Fibroblast of lung (primary cell): ENCODE measurements around the gene PITHD1. TPM values are rescaled to one million over a fixed set of nuclear protein-coding genes. Genes with fewer than 3 reads are reported as not detected.

Experiments used
- DNase-seq, 2 donors: peaks; one replicate each; pipeline versions ENCODE4 v3.0.0 to v3.0.0-alpha.2; 2010; ENCODE audit warnings: low read depth in 2 of 2
- H2AFZ ChIP-seq: 2 replicates; pipeline ENCODE4 v1.5.1; 2012; ENCODE audit warnings: low read length, control low read depth, inconsistent platforms
- H3K27ac ChIP-seq: 2 replicates; pipeline ENCODE4 v1.5.1; 2011; ENCODE audit warnings: low read length, control low read depth; ENCODE audit not compliant: insufficient read depth
- H3K27me3 ChIP-seq: 2 replicates; pipeline ENCODE4 v1.5.1; 2011; ENCODE audit warnings: mild to moderate bottlenecking, low read length; ENCODE audit not compliant: control insufficient read depth, insufficient read depth
- H3K36me3 ChIP-seq: 2 replicates; pipeline ENCODE4 v1.5.1; 2011; ENCODE audit warnings: low read length; ENCODE audit not compliant: control insufficient read depth, insufficient read depth
- H3K4me1 ChIP-seq: 2 replicates; pipeline ENCODE4 v1.5.1; 2011; ENCODE audit warnings: low read length; ENCODE audit not compliant: control insufficient read depth, insufficient read depth; ENCODE audit errors: extremely low read depth
- H3K4me2 ChIP-seq: 2 replicates; pipeline ENCODE4 v1.5.1; 2011; ENCODE audit warnings: low read length, control low read depth; ENCODE audit not compliant: insufficient read depth; ENCODE audit errors: extremely low read depth
- H3K4me3 ChIP-seq, 4 experiments: fragments of 200-600 bp in 1 of 4; sonication (generic) in 1 of 4; replicated peaks in 1 of 4; 2 replicates each; pipeline ENCODE4 v1.5.1; 2011 to 2016; ENCODE audit warnings: low read length in 4 of 4, low read depth in 3 of 4, mild to moderate bottlenecking in 3 of 4, control low read depth in 2 of 4, inconsistent platforms in 1 of 4, mixed read lengths in 1 of 4; ENCODE audit not compliant: insufficient read depth in 1 of 4; ENCODE audit errors: control extremely low read depth in 1 of 4
- H3K79me2 ChIP-seq: 2 replicates; pipeline ENCODE4 v1.5.1; 2012; ENCODE audit warnings: mild to moderate bottlenecking, low read length, inconsistent platforms; ENCODE audit not compliant: control insufficient read depth, insufficient read depth
- H3K9ac ChIP-seq: 2 replicates; pipeline ENCODE4 v1.5.1; 2011; ENCODE audit warnings: mild to moderate bottlenecking, low read length, control low read depth; ENCODE audit not compliant: insufficient read depth
- H3K9me3 ChIP-seq: 2 replicates; pipeline ENCODE4 v1.5.1; 2012; ENCODE audit warnings: low read depth, low read length; ENCODE audit not compliant: control insufficient read depth, insufficient read depth
- H4K20me1 ChIP-seq: 2 replicates; pipeline ENCODE4 v1.5.1; 2011; ENCODE audit warnings: low read length; ENCODE audit not compliant: control insufficient read depth, insufficient read depth; ENCODE audit errors: extremely low read depth
- CTCF ChIP-seq, 2 donors: IDR thresholded peaks in 1 of 2; conservative IDR thresholded peaks in 1 of 2; 1 replicate in 1 of 2; 2 replicates in 1 of 2; pipeline ENCODE4 v1.5.1; 2011 to 2012; ENCODE audit warnings: low read length in 2 of 2, control low read depth in 1 of 2, inconsistent platforms in 1 of 2, low read depth in 1 of 2, mild to moderate bottlenecking in 1 of 2
- EZH2 ChIP-seq: IDR thresholded peaks from 2 replicates; pipeline ENCODE4 v1.5.1; 2012; ENCODE audit warnings: low read length, control low read depth, mild to moderate bottlenecking; ENCODE audit errors: missing control alignments
- polyA plus RNA-seq, 2 donors: library from polyadenylated mRNA; depleted of rRNA in 1 of 2; stranded (reverse) in 1 of 2; unstranded in 1 of 2; fragments of >200 nt; gene quantifications; 2 replicates each; pipeline ENCODE4 v1.2.1, GENCODE V29; 2011 to 2012; ENCODE audit warnings: missing spikeins in 1 of 2
- total RNA-seq: library from RNA; depleted of rRNA; stranded (reverse); fragments of >200 nt; gene quantifications from 2 replicates; pipeline ENCODE4 v1.2.1, GENCODE V29; 2014

Gene PITHD1
- total and polyA plus RNA-seq, 2 donors (not counting 1 experiment from before 2014, with no cell fraction given), result 40.5 to 47.7 TPM

DNA sequence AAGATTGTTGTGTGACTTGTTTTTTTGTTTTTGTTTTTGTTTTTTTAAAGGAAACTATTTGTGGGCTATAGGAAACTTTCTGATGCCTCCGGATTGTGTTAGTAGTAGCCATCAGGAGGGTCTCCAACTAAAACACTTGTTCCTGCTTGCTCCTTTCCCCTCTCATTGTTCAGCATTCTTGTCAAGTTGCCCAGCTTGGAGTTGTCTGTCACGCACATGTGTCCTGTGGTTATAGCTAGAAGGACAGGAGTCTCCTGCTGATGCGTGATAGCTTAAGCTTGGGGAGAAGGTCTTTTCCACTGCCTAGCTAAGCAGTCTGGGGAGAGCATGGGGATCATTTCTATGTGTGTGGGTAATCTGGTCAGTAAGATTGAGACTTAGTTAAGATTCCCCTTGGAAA, 9.5 kb downstream of the PITHD1 start:
- Histone ChIP-seq H3K4me2 (no peak overlapping the region), H3K79me2 (peaks cover 15% of the 10 kb centered on the region), H3K9ac (no peak overlapping the region), H3K4me1 (peaks cover 13% of the 10 kb centered on the region), H3K27me3 (no peaks in the 10 kb centered on the region), H3K36me3 (peaks cover 5% of the 10 kb centered on the region), H3K27ac (no peak overlapping the region), H4K20me1 (no peaks in the 10 kb centered on the region), H3K9me3 (no peaks in the 10 kb centered on the region), H2AFZ (no peak overlapping the region), H3K4me3 (no peak overlapping the region)
- no peak for TF ChIP-seq CTCF (conservative IDR thresholded peaks at IDR 0.05 in 1 of 2, IDR thresholded peaks at IDR 0.05 in 1 of 2; ENCODE audit: low read depth in 1 of 2, low read length in 2 of 2)
- no peak for TF ChIP-seq EZH2
- no peak for DNase-seq

GRCh38 chr1:23788695-23789094, 10.5 kb downstream of the PITHD1 start:
- Histone ChIP-seq H3K4me3 (no peak overlapping the region), H3K36me3 (peaks cover 5% of the 10 kb centered on the region), H3K9me3 (no peaks in the 10 kb centered on the region), H4K20me1 (no peaks in the 10 kb centered on the region), H2AFZ (no peak overlapping the region), H3K27me3 (no peaks in the 10 kb centered on the region), H3K79me2 (peaks cover 19% of the 10 kb centered on the region), H3K4me1 (peaks cover 13% of the 10 kb centered on the region), H3K27ac (no peak overlapping the region), H3K4me2 (no peak overlapping the region), H3K9ac (no peak overlapping the region)
- no peak for TF ChIP-seq EZH2
- no peak for TF ChIP-seq CTCF (conservative IDR thresholded peaks at IDR 0.05 in 1 of 2, IDR thresholded peaks at IDR 0.05 in 1 of 2; ENCODE audit: low read depth in 1 of 2, low read length in 2 of 2)
- DNase-seq, result no peak

DNA sequence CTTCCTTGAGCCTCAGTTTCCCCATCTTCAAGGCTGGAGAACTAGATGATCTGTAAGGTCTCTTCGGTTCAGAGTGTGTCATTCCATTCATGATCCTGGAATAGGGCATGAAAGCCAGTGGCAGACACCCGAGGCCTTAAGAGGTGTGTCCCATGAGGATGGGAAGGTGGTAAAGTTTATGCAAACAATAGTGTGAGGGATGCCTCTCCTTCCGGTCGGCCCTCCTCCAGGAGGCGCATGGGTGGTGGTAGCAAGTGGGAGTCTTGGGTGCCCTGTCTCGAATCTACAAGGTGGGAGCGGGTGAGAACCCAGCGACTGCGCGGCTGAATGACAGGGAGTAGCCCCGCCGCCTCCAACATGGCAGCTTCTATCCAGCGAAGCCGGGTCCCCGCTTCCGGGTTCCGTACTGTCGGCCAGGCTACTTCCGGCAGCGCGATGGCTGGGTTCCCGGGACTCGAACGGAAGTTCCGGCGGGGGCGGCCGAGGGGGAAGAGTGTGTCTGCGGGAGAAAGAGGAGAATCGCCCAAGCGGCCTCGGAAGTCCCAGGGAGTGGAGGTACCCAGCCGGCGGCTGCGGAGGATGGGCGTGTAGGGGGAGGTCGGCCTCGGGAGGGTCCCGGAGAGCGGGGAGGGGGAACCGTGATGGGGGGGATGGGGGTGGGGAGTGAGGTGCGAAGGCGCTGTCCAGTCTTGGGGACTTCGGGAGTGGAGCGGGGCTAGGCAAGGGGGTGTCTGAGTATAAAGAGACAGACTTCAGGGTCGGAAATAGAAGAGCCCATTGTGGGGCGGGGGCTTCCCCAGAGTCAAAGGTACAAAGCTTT, 12.7 kb downstream of the PITHD1 start, which contains the start of gene LYPLA2:
Gene LYPLA2 (plus strand): TSS at position 450 of the 820 bp plus-strand sequence. CDS start 1,538 bp downstream, outside the sequence.
- peak within 1 kb of the TSS; percentile 59 for H3K9ac ChIP-seq
- peaks cover 16% of the 10 kb centered on the region for H3K79me2 ChIP-seq
- H3K4me3 ChIP-seq, result peak within 1 kb of the TSS; percentile 55 to 96 (median 84)
- H3K4me1 ChIP-seq, result peaks cover 13% of the 10 kb centered on the region
- H3K4me2 ChIP-seq, result peak within 1 kb of the TSS; percentile 88
- H3K9me3 ChIP-seq, result no peaks in the 10 kb centered on the region
- no peaks in the 10 kb centered on the region for H3K27me3 ChIP-seq
- peak within 1 kb of the TSS; percentile 95 for H2AFZ ChIP-seq
- peaks cover 7% of the 10 kb centered on the region for H3K36me3 ChIP-seq
- H4K20me1 ChIP-seq, result no peaks in the 10 kb centered on the region
- no peak for TF ChIP-seq CTCF (conservative IDR thresholded peaks at IDR 0.05 in 1 of 2, IDR thresholded peaks at IDR 0.05 in 1 of 2; ENCODE audit: low read depth in 1 of 2, low read length in 2 of 2)
- TF ChIP-seq EZH2, result no peak
- H3K27ac ChIP-seq, result peak within 1 kb of the TSS; percentile 72
- peak; percentile 88 to 89 for DNase-seq
